Right ventricle myocardium inferior (tissue), 1 donor: ENCODE measurements around the gene SH3GLB2. TPM values are rescaled to one million over a fixed set of nuclear protein-coding genes. Genes with fewer than 3 reads are reported as not detected.
"Not testable (repeated sequence)": the region's sequence is repeated elsewhere in the genome, so short reads cannot be mapped to it uniquely, and the experiment has no call there.

ENCODE experiments used
- ATAC-seq: fragments of 200-7000 bp; cut with Tn5 transposase; one replicate; pipeline ENCODE4 v1.9.1; 2020; ENCODE audit warnings: mild to moderate bottlenecking, moderate library complexity
- DNase-seq: peaks from one replicate; pipeline ENCODE4 v3.0.0; 2021; ENCODE audit errors: missing footprints
- intact Hi-C: fragments of 100-400 bp; cut with DNase I; formaldehyde crosslinking; loops from one replicate; pipeline ENCODE4 v1.11.0; 2022
- total RNA-seq: library from RNA; stranded (reverse); fragmentation: NEBNext Ultra II Directional; extraction: Animal tissue kit (Norgen Biotek cat#: 25700); gene quantifications from one replicate; pipeline ENCODE4 v1.2.1, GENCODE V29; 2021
- donor health status: DM: no; HTN: yes; CAD: no; lungs with severe emphysema.

SH3GLB2 gene
- total RNA-seq, 1 donor from 2014 or later, result 32.4 TPM

- DNase-seq (no peak), ATAC-seq (no peak)
- intact Hi-C loops, result no loop called here
These were observed 31.0 kb upstream of the SH3GLB2 start for GRCh38 chr9:129058965-129059795.

GRCh38 chr9:129054163-129054851 is 26.2 kb upstream of the SH3GLB2 start:
- peak; percentile 5 for DNase-seq
- intact Hi-C loops, result no loop called here

GRCh38 chr9:129053020-129053419 is 24.9 kb upstream of the SH3GLB2 start:
- DNase-seq, result no peak
- intact Hi-C loops, result no loop called here

More at GRCh38 chr9:129054163-129054851, 26.2 kb upstream of the SH3GLB2 start:
- no peak for ATAC-seq

GRCh38 chr9:129052592-129052991 is 24.5 kb upstream of the SH3GLB2 start:
- ATAC-seq (peak; percentile 89), DNase-seq (peak; percentile 87)
- intact Hi-C loops, result loop anchor here (1.0 kb wide), 1 partner anchor 17 kb away; no protein-coding TSS in a partner anchor

More at GRCh38 chr9:129053020-129053419, 24.9 kb upstream of the SH3GLB2 start:
- ATAC-seq, result no peak

- DNase-seq, result no peak
- ATAC-seq, result no peak
- intact Hi-C loops, result no loop called here
These were observed 13.9 kb upstream of the SH3GLB2 start for GRCh38 chr9:129042016-129042415.

- intact Hi-C loops, result no loop called here
- ATAC-seq, result no peak
These were observed 12.0 kb upstream of the SH3GLB2 start for GRCh38 chr9:129040113-129040643.

GRCh38 chr9:129038109-129038852 is 10.2 kb upstream of the SH3GLB2 start:
- peak; percentile 29 for ATAC-seq
- intact Hi-C loops, result no loop called here
- DNase-seq, result peak; percentile 80

More at GRCh38 chr9:129040113-129040643, 12.0 kb upstream of the SH3GLB2 start:
- DNase-seq, result no peak

- DNase-seq (no peak), ATAC-seq (peak; percentile 30)
- intact Hi-C loops, result no loop called here
These were observed 9.6 kb upstream of the SH3GLB2 start for GRCh38 chr9:129037767-129038098.

GRCh38 chr9:129036923-129037766 is 9.0 kb upstream of the SH3GLB2 start:
- intact Hi-C loops, result no loop called here
- peak; percentile 0 for ATAC-seq
- no peak for DNase-seq

GRCh38 chr9:129036241-129036922 is 8.3 kb upstream of the SH3GLB2 start, which contains the start of gene MIGA2:
MIGA2 (plus strand) TSS chr9:129036626; CDS start chr9:129040595, 3,969 bp downstream.
- intact Hi-C loops, result no loop called here
- DNase-seq (peak; percentile 99), ATAC-seq (peak; percentile 96)

- intact Hi-C loops, DNase-seq: not testable (repeated sequence)
- peak; percentile 2 for ATAC-seq
These were observed 7.7 kb upstream of the SH3GLB2 start for GRCh38 chr9:129035838-129036237.

- intact Hi-C loops, result no loop called here
- no peak for ATAC-seq
- DNase-seq, result no peak
These were observed 5.1 kb upstream of the SH3GLB2 start for GRCh38 chr9:129033216-129033615.

- intact Hi-C loops, result no loop called here
- no peak for DNase-seq
- no peak for ATAC-seq
These were observed 4.5 kb upstream of the SH3GLB2 start for GRCh38 chr9:129032541-129033159.

- DNase-seq, result no peak
- no peak for ATAC-seq
- intact Hi-C loops, result no loop called here
These were observed 3.4 kb upstream of the SH3GLB2 start for GRCh38 chr9:129031514-129031913.

- DNase-seq, result no peak
- intact Hi-C loops, result no loop called here
- no peak for ATAC-seq
These were observed 2.1 kb upstream of the SH3GLB2 start for GRCh38 chr9:129030191-129030590.

- intact Hi-C loops, result no loop called here
- DNase-seq, result peak; percentile 89
- peak; percentile 4 for ATAC-seq
These were observed 393 bp downstream of the SH3GLB2 start for GRCh38 chr9:129027685-129028191.

GRCh38 chr9:129027224-129027684 is 877 bp downstream of the SH3GLB2 start:
- intact Hi-C loops, result no loop called here
- ATAC-seq, result no peak
- no peak for DNase-seq
